Measurements from ENCODE around the gene UQCC5.

The UQCC5 gene

GRCh38 chr3:52512727-52513126 lies 23.7 kb upstream of the UQCC5 start:
- H3K9me3 ChIP-seq (ENCODE audit: low read length): no peaks in the 10 kb centered on the region
- peaks cover 33% of the 10 kb centered on the region for H3K27me3 ChIP-seq (ENCODE audit: insufficient read depth, low read length)
- no peak overlapping the region for H3K4me3 ChIP-seq (ENCODE audit: low read length)
- H3K36me3 ChIP-seq (ENCODE audit: insufficient read depth, low read length): no peaks in the 10 kb centered on the region
- H2AFZ ChIP-seq (ENCODE audit: low read depth, low read length): no peak overlapping the region
- no peaks in the 10 kb centered on the region for H3K4me1 ChIP-seq (ENCODE audit: insufficient read depth, low read length)

GRCh38 chr3:52513281-52513680 lies 23.1 kb upstream of the UQCC5 start:
- no peaks in the 10 kb centered on the region for H3K9me3 ChIP-seq (ENCODE audit: low read length)
- H3K4me1 ChIP-seq (ENCODE audit: insufficient read depth, low read length): no peaks in the 10 kb centered on the region
- no peak overlapping the region for H2AFZ ChIP-seq (ENCODE audit: low read depth, low read length)
- H3K4me3 ChIP-seq (ENCODE audit: low read length): no peak overlapping the region
- H3K36me3 ChIP-seq (ENCODE audit: insufficient read depth, low read length): no peaks in the 10 kb centered on the region
- peaks cover 33% of the 10 kb centered on the region for H3K27me3 ChIP-seq (ENCODE audit: insufficient read depth, low read length)

- no peaks in the 10 kb centered on the region for H3K9me3 ChIP-seq (ENCODE audit: low read length)
- peaks cover 33% of the 10 kb centered on the region for H3K27me3 ChIP-seq (ENCODE audit: insufficient read depth, low read length)
- H2AFZ ChIP-seq (ENCODE audit: low read depth, low read length): no peak overlapping the region
- no peak overlapping the region for H3K4me3 ChIP-seq (ENCODE audit: low read length)
- H3K36me3 ChIP-seq (ENCODE audit: insufficient read depth, low read length): no peaks in the 10 kb centered on the region
- no peaks in the 10 kb centered on the region for H3K4me1 ChIP-seq (ENCODE audit: insufficient read depth, low read length)
These were observed 21.8 kb upstream of the UQCC5 start for GRCh38 chr3:52514576-52514975.

- Histone ChIP-seq H3K9me3 (ENCODE audit: low read length) (no peaks in the 10 kb centered on the region), H3K27me3 (ENCODE audit: insufficient read depth, low read length) (peaks cover 33% of the 10 kb centered on the region), H3K4me3 (ENCODE audit: low read length) (no peak overlapping the region), H2AFZ (ENCODE audit: low read depth, low read length) (no peak overlapping the region), H3K36me3 (ENCODE audit: insufficient read depth, low read length) (no peaks in the 10 kb centered on the region), H3K4me1 (ENCODE audit: insufficient read depth, low read length) (no peaks in the 10 kb centered on the region)
These were observed 21.2 kb upstream of the UQCC5 start for GRCh38 chr3:52515192-52515591.

- Histone ChIP-seq H2AFZ (ENCODE audit: low read depth, low read length) (no peak overlapping the region), H3K9me3 (ENCODE audit: low read length) (no peaks in the 10 kb centered on the region), H3K36me3 (ENCODE audit: insufficient read depth, low read length) (no peaks in the 10 kb centered on the region), H3K4me1 (ENCODE audit: insufficient read depth, low read length) (no peaks in the 10 kb centered on the region), H3K27me3 (ENCODE audit: insufficient read depth, low read length) (peaks cover 24% of the 10 kb centered on the region), H3K4me3 (ENCODE audit: low read length) (no peak overlapping the region)
These were observed 19.8 kb upstream of the UQCC5 start for GRCh38 chr3:52516509-52517195.

- Histone ChIP-seq H3K27me3 (ENCODE audit: insufficient read depth, low read length) (peaks cover 18% of the 10 kb centered on the region), H3K4me3 (ENCODE audit: low read length) (no peak overlapping the region), H3K36me3 (ENCODE audit: insufficient read depth, low read length) (no peaks in the 10 kb centered on the region), H3K9me3 (ENCODE audit: low read length) (no peaks in the 10 kb centered on the region), H3K4me1 (ENCODE audit: insufficient read depth, low read length) (no peaks in the 10 kb centered on the region), H2AFZ (ENCODE audit: low read depth, low read length) (no peak overlapping the region)
These were observed 18.3 kb upstream of the UQCC5 start for GRCh38 chr3:52517796-52518722.

GRCh38 chr3:52518723-52519444 lies 17.5 kb upstream of the UQCC5 start:
- Histone ChIP-seq H3K27me3 (ENCODE audit: insufficient read depth, low read length) (peaks cover 12% of the 10 kb centered on the region), H3K4me1 (ENCODE audit: insufficient read depth, low read length) (no peaks in the 10 kb centered on the region), H2AFZ (ENCODE audit: low read depth, low read length) (no peak overlapping the region), H3K36me3 (ENCODE audit: insufficient read depth, low read length) (no peaks in the 10 kb centered on the region), H3K9me3 (ENCODE audit: low read length) (no peaks in the 10 kb centered on the region), H3K4me3 (ENCODE audit: low read length) (no peak overlapping the region)

GRCh38 chr3:52519445-52520140 lies 16.8 kb upstream of the UQCC5 start:
- no peak overlapping the region for H2AFZ ChIP-seq (ENCODE audit: low read depth, low read length)
- no peaks in the 10 kb centered on the region for H3K36me3 ChIP-seq (ENCODE audit: insufficient read depth, low read length)
- H3K4me3 ChIP-seq (ENCODE audit: low read length): no peak overlapping the region
- H3K27me3 ChIP-seq (ENCODE audit: insufficient read depth, low read length): peaks cover 6% of the 10 kb centered on the region
- no peaks in the 10 kb centered on the region for H3K4me1 ChIP-seq (ENCODE audit: insufficient read depth, low read length)
- no peaks in the 10 kb centered on the region for H3K9me3 ChIP-seq (ENCODE audit: low read length)

- Histone ChIP-seq H3K9me3 (ENCODE audit: low read length) (no peaks in the 10 kb centered on the region), H3K4me1 (ENCODE audit: insufficient read depth, low read length) (no peaks in the 10 kb centered on the region), H3K4me3 (ENCODE audit: low read length) (no peak overlapping the region)
These were observed 16.2 kb upstream of the UQCC5 start for GRCh38 chr3:52520141-52520667.

GRCh38 chr3:52520716-52521487 lies 15.5 kb upstream of the UQCC5 start:
- Histone ChIP-seq H3K36me3 (ENCODE audit: insufficient read depth, low read length) (no peaks in the 10 kb centered on the region), H3K4me1 (ENCODE audit: insufficient read depth, low read length) (peaks cover 6% of the 10 kb centered on the region), H3K27me3 (ENCODE audit: insufficient read depth, low read length) (peaks cover 2% of the 10 kb centered on the region), H2AFZ (ENCODE audit: low read depth, low read length) (no peak overlapping the region), H3K4me3 (ENCODE audit: low read length) (no peak overlapping the region), H3K9me3 (ENCODE audit: low read length) (no peaks in the 10 kb centered on the region)

More at GRCh38 chr3:52520141-52520667, 16.2 kb upstream of the UQCC5 start:
- H2AFZ ChIP-seq (ENCODE audit: low read depth, low read length): no peak overlapping the region
- no peaks in the 10 kb centered on the region for H3K36me3 ChIP-seq (ENCODE audit: insufficient read depth, low read length)
- peaks cover 3% of the 10 kb centered on the region for H3K27me3 ChIP-seq (ENCODE audit: insufficient read depth, low read length)

- H2AFZ ChIP-seq (ENCODE audit: low read depth, low read length): no peak overlapping the region
- H3K9me3 ChIP-seq (ENCODE audit: low read length): no peaks in the 10 kb centered on the region
- no peak overlapping the region for H3K4me3 ChIP-seq (ENCODE audit: low read length)
- peaks cover 12% of the 10 kb centered on the region for H3K4me1 ChIP-seq (ENCODE audit: insufficient read depth, low read length)
- H3K36me3 ChIP-seq (ENCODE audit: insufficient read depth, low read length): no peaks in the 10 kb centered on the region
- no peaks in the 10 kb centered on the region for H3K27me3 ChIP-seq (ENCODE audit: insufficient read depth, low read length)
These were observed 14.9 kb upstream of the UQCC5 start for GRCh38 chr3:52521488-52521824.

All from neuron (in vitro differentiated cells).